Measurements from ENCODE around the gene SYTL2.

SYTL2 gene

DNA sequence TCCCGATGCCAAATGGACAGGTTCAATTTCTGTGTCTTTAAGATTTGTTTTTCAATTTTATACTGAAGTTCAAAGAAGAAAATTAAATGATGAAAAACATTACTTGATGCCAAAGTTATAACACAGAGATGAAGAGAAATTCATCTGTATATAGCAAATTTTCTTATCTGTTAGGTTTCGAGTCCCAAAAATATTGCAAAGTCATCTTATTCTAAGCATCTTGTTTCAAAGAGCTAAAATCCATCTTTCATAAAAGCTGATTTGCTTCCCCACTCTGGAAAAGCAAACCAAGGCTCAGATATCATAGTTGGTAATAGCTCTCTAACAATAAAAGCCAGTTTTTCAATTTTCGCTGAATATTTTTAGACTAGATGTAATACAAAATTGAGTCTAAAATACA is 106.0 kb downstream of the SYTL2 start:
- H4K20me1 ChIP-seq (ENCODE audit: insufficient read depth, low read length, poor library complexity, severe bottlenecking), result no peaks in the 10 kb centered on the region
- H3K4me3 ChIP-seq (ENCODE audit: low read length, poor library complexity, severe bottlenecking), result no peak overlapping the region
- H3K9me2 ChIP-seq (replicated peaks; ENCODE audit: low read depth, low read length), result no peaks in the 10 kb centered on the region
- H3F3A ChIP-seq (ENCODE audit: low read depth), result no peaks in the 10 kb centered on the region
- H3K4me2 ChIP-seq (ENCODE audit: low read depth, low read length, poor library complexity, severe bottlenecking), result no peak overlapping the region
- peaks cover 8% of the 10 kb centered on the region for H3K4me1 ChIP-seq (ENCODE audit: insufficient read depth, low read length, poor library complexity, severe bottlenecking)
- no peak overlapping the region for H3K9ac ChIP-seq (ENCODE audit: low read depth, low read length, poor library complexity, severe bottlenecking)
- no peaks in the 10 kb centered on the region for H3K9me3 ChIP-seq (ENCODE audit: insufficient read depth, low read depth, low read length)
- H2AFZ ChIP-seq (ENCODE audit: low read length), result no peak overlapping the region
- H3K27me3 ChIP-seq (ENCODE audit: insufficient read depth, low read length, poor library complexity, severe bottlenecking), result no peaks in the 10 kb centered on the region
- TF ChIP-seq, protein P1, sequence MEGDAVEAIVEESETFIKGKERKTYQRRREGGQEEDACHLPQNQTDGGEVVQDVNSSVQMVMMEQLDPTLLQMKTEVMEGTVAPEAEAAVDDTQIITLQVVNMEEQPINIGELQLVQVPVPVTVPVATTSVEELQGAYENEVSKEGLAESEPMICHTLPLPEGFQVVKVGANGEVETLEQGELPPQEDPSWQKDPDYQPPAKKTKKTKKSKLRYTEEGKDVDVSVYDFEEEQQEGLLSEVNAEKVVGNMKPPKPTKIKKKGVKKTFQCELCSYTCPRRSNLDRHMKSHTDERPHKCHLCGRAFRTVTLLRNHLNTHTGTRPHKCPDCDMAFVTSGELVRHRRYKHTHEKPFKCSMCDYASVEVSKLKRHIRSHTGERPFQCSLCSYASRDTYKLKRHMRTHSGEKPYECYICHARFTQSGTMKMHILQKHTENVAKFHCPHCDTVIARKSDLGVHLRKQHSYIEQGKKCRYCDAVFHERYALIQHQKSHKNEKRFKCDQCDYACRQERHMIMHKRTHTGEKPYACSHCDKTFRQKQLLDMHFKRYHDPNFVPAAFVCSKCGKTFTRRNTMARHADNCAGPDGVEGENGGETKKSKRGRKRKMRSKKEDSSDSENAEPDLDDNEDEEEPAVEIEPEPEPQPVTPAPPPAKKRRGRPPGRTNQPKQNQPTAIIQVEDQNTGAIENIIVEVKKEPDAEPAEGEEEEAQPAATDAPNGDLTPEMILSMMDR (conservative IDR thresholded peaks at IDR 0.05; ENCODE audit: low read length), result no peak
- no peak for TF ChIP-seq EZH2phosphoT487 (IDR thresholded peaks at IDR 0.05; ENCODE audit: borderline replicate concordance)
- no peaks in the 10 kb centered on the region for H3K79me2 ChIP-seq (ENCODE audit: insufficient read depth, low read length)
- no peaks in the 10 kb centered on the region for H3K36me3 ChIP-seq (ENCODE audit: insufficient read depth, low read length)

DNA sequence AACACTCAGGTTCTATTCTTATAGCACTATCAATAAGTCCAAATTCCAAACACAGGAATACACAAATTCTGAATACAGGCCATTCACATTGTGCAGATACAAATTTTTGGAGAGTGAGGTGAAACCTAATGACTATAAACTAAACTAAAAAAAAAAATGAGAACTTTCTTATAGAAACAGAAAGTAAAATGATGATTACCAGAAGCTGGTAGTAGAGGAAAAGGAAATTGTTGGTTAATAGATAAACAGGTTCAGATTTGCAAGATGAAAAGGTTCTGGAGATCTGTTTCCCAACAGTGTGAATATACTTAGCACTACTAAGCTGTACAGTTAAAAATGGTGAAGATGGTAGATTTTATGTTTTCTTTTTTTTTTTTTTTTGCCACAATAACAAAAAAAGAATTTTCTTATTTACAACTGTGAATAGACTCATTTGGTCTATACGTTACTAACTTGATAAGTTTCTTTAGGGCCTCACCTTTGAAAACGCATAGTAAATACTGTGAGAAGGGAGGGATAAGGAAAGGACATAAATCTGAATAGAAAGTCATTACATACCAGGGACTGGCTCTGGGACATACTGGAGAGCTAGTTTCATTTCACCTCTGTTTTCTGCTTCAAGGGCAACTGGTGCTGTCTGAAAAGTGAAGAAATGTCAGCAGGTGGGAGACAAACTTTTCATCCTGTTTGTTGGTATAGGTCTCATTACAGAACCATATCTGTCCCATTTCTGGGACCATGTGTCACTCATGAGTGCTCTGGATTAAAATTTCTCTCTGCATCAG is 110.8 kb downstream of the SYTL2 start:
- Histone ChIP-seq H3K4me2 (ENCODE audit: low read depth, low read length, poor library complexity, severe bottlenecking) (peak overlapping the region; percentile 24), H3K9ac (ENCODE audit: low read depth, low read length, poor library complexity, severe bottlenecking) (no peak overlapping the region), H3K79me2 (ENCODE audit: insufficient read depth, low read length) (no peaks in the 10 kb centered on the region), H3K36me3 (ENCODE audit: insufficient read depth, low read length) (no peaks in the 10 kb centered on the region), H3K9me2 (replicated peaks; ENCODE audit: low read depth, low read length) (no peaks in the 10 kb centered on the region), H2AFZ (ENCODE audit: low read length) (peak overlapping the region; percentile 9; the same call in 1 of the 2 replicates), H3K27me3 (ENCODE audit: insufficient read depth, low read length, poor library complexity, severe bottlenecking) (no peaks in the 10 kb centered on the region), H3K4me1 (ENCODE audit: insufficient read depth, low read length, poor library complexity, severe bottlenecking) (peaks cover 24% of the 10 kb centered on the region), H3F3A (ENCODE audit: low read depth) (no peaks in the 10 kb centered on the region), H4K20me1 (ENCODE audit: insufficient read depth, low read length, poor library complexity, severe bottlenecking) (no peaks in the 10 kb centered on the region), H3K4me3 (ENCODE audit: low read length, poor library complexity, severe bottlenecking) (peak overlapping the region; percentile 20), H3K9me3 (ENCODE audit: insufficient read depth, low read depth, low read length) (no peaks in the 10 kb centered on the region)
- no peak for TF ChIP-seq EZH2phosphoT487 (IDR thresholded peaks at IDR 0.05; ENCODE audit: borderline replicate concordance)
- TF ChIP-seq, protein P1 (conservative IDR thresholded peaks at IDR 0.05; ENCODE audit: low read length), result no peak

DNA sequence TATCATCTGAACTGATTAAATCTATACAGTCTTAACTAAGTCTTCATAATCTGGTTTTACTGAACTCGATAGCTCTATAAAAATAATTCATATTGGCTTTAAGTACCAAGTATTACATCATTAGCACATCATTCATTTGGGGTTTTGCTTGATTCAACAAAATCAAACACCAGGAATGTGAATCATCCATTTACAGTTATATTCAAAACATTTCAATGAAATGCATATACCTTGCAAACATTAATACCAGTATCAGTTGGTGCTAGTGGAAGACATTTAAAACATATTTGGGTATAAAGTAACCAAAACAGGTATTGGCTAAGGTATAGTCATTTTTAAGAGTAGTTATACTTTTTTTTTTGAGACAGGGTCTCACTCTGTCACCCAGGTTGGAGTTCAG is 112.7 kb downstream of the SYTL2 start:
- no peaks in the 10 kb centered on the region for H4K20me1 ChIP-seq (ENCODE audit: insufficient read depth, low read length, poor library complexity, severe bottlenecking)
- no peak overlapping the region for H3K4me3 ChIP-seq (ENCODE audit: low read length, poor library complexity, severe bottlenecking)
- no peak overlapping the region for H3K4me2 ChIP-seq (ENCODE audit: low read depth, low read length, poor library complexity, severe bottlenecking)
- H3F3A ChIP-seq (ENCODE audit: low read depth), result no peaks in the 10 kb centered on the region
- no peaks in the 10 kb centered on the region for H3K36me3 ChIP-seq (ENCODE audit: insufficient read depth, low read length)
- TF ChIP-seq, protein P1 (conservative IDR thresholded peaks at IDR 0.05; ENCODE audit: low read length), result no peak
- no peak for TF ChIP-seq EZH2phosphoT487 (IDR thresholded peaks at IDR 0.05; ENCODE audit: borderline replicate concordance)
- no peak overlapping the region for H2AFZ ChIP-seq (ENCODE audit: low read length)
- H3K79me2 ChIP-seq (ENCODE audit: insufficient read depth, low read length), result no peaks in the 10 kb centered on the region
- no peaks in the 10 kb centered on the region for H3K9me2 ChIP-seq (replicated peaks; ENCODE audit: low read depth, low read length)
- no peaks in the 10 kb centered on the region for H3K27me3 ChIP-seq (ENCODE audit: insufficient read depth, low read length, poor library complexity, severe bottlenecking)
- H3K4me1 ChIP-seq (ENCODE audit: insufficient read depth, low read length, poor library complexity, severe bottlenecking), result peaks cover 24% of the 10 kb centered on the region
- no peaks in the 10 kb centered on the region for H3K9me3 ChIP-seq (ENCODE audit: insufficient read depth, low read depth, low read length)
- no peak overlapping the region for H3K9ac ChIP-seq (ENCODE audit: low read depth, low read length, poor library complexity, severe bottlenecking)
